PC-3 (cell line): ENCODE data around the gene PRMT6.

Experiments used
- CTCF ChIP-seq: fragments of 300-600 bp; sonication (generic); conservative IDR thresholded peaks from 2 replicates; pipeline ENCODE4 v1.5.1; 2017; ENCODE audit warnings: antibody characterized with exemption, low read depth, mild to moderate bottlenecking, low read length
- EZH2 ChIP-seq: fragments of 300-600 bp; sonication (generic); IDR thresholded peaks from one replicate; pipeline ENCODE4 v1.6.1; 2017; ENCODE audit warnings: antibody characterized with exemption, mild to moderate bottlenecking, low read length; ENCODE audit not compliant: unreplicated experiment

GRCh38 chr1:107081102-107081501 is 24.6 kb downstream of the PRMT6 start:
- TF ChIP-seq CTCF, result no peak
- TF ChIP-seq EZH2, result no peak
